ENCODE results near the gene CCDC92.

CCDC92 gene

GRCh38 chr12:123971770-123972456 is 718 bp downstream of the CCDC92 start:
- peak; percentile 36 for DNase-seq

GRCh38 chr12:123971449-123971769 is 1.2 kb downstream of the CCDC92 start:
- no peak for DNase-seq

GRCh38 chr12:123967121-123967586 is 5.5 kb downstream of the CCDC92 start:
- DNase-seq = no peak

- no peak for DNase-seq
These were observed 6.0 kb downstream of the CCDC92 start for GRCh38 chr12:123966596-123966995.

GRCh38 chr12:123965382-123965781 is 7.2 kb downstream of the CCDC92 start:
- no peak for DNase-seq

GRCh38 chr12:123963821-123964220 is 8.8 kb downstream of the CCDC92 start:
- no peak for DNase-seq

- DNase-seq = no peak
These were observed 10.1 kb downstream of the CCDC92 start for GRCh38 chr12:123962513-123962912.

- no peak for DNase-seq
These were observed 10.9 kb downstream of the CCDC92 start for GRCh38 chr12:123961585-123962345.

GRCh38 chr12:123960856-123961255 is 11.8 kb downstream of the CCDC92 start:
- no peak for DNase-seq

GRCh38 chr12:123960029-123960735 is 12.4 kb downstream of the CCDC92 start:
- DNase-seq = no peak

- no peak for DNase-seq
These were observed 13.8 kb downstream of the CCDC92 start for GRCh38 chr12:123958876-123959275.

- no peak for DNase-seq
These were observed 14.2 kb downstream of the CCDC92 start for GRCh38 chr12:123958462-123958861.

GRCh38 chr12:123957196-123957595 is 15.4 kb downstream of the CCDC92 start:
- no peak for DNase-seq

- no peak for DNase-seq
These were observed 16.4 kb downstream of the CCDC92 start for GRCh38 chr12:123956249-123956648.

GRCh38 chr12:123954647-123955350 is 17.8 kb downstream of the CCDC92 start:
- no peak for DNase-seq

- no peak for DNase-seq
These were observed 20.6 kb downstream of the CCDC92 start for GRCh38 chr12:123952037-123952436.

GRCh38 chr12:123951467-123951866 is 21.2 kb downstream of the CCDC92 start:
- no peak for DNase-seq

- DNase-seq = no peak
These were observed 21.9 kb downstream of the CCDC92 start for GRCh38 chr12:123950476-123951349.

GRCh38 chr12:123949770-123950165 is 22.9 kb downstream of the CCDC92 start:
- no peak for DNase-seq

- DNase-seq = no peak
These were observed 23.5 kb downstream of the CCDC92 start for GRCh38 chr12:123948796-123949769.

GRCh38 chr12:123948401-123948795 is 24.2 kb downstream of the CCDC92 start:
- no peak for DNase-seq

Measured in effector CD8-positive, alpha-beta T cell (primary cell).